GM12873 (cell line): ENCODE results near the gene SOX13.

Experiments
- CTCF ChIP-seq: IDR thresholded peaks from 2 replicates; pipeline ENCODE4 v1.5.1; 2012; ENCODE audit warnings: low read depth, mild to moderate bottlenecking, moderate library complexity, low read length, control low read depth; ENCODE audit not compliant: insufficient read depth; ENCODE audit errors: missing control alignments

SOX13 gene

GRCh38 chr1:204072931-204073836, at the start of gene SOX13:
Gene SOX13, plus strand, starts transcription at chr1:204073115. Its CDS starts 39,801 bp downstream, at chr1:204112916.
- TF ChIP-seq CTCF = no peak

- TF ChIP-seq CTCF = no peak
These were observed 46.8 kb upstream of the SOX13 start for GRCh38 chr1:204025917-204026707.

DNA sequence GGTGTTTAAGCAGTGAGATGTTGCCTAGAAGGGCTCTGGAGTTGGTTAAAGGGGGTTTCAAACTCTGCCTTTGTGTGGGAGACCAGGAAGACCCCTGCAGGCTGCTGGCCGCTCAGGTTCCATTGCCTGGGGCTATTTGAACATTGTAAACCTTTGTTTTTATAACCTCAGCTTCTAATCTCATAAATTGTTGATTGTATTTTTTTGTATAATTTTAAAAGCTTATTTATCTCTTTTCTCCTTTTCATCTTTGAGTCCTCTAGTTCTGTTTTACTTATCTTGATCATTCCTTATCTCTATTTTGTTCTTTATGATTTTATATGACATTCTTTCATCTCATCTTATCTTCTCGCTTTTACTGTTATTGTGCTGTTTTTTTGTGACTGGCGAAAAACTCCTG, 45.5 kb upstream of the SOX13 start:
- no peak for TF ChIP-seq CTCF

GRCh38 chr1:204029016-204029415, 43.9 kb upstream of the SOX13 start:
- no peak for TF ChIP-seq CTCF

- no peak for TF ChIP-seq CTCF
These were observed 41.7 kb upstream of the SOX13 start for GRCh38 chr1:204031098-204031710.

DNA sequence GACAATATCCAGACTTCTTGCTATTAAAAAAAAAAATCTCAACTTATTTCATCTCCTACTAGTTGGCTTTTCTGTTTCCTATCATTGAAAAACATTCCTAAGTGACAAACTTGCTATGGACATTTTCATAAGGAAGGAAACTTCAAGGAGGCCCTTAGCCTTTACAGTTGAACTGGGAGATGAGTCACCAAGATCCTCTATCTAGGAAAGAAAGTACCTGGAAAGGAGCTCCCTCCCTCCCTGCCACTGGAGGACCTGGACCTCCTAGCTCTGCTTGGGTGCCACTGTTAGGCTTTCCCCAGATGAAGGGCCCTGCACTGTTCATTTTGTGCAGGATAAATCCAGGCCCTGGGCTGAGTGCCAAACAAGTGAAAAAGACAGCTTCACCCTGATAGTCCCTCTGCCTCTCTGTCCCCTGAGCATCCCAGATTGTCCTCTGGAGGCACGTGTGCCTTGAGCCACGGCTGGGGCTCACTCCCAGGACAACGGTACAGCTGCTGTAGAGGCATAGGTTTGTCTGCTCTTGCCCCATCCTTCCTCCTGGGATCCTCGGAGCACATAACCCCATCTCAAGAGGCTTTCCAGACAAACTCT, 40.2 kb upstream of the SOX13 start:
- TF ChIP-seq CTCF = no peak
